Motor neuron (in vitro differentiated cells): ENCODE data around the gene RBP4. TPM values are rescaled to one million over a fixed set of nuclear protein-coding genes. Genes with fewer than 3 reads are reported as not detected.

Source experiments
- ATAC-seq, 8 experiments: fragments of 200-7000 bp; cut with Tn5 transposase; replicated peaks in 6 of 8; 2 replicates each; pipeline ENCODE4 v1.8.0; 2021; ENCODE audit warnings: mild to moderate bottlenecking in 8 of 8, moderate library complexity in 8 of 8
- H3K27ac ChIP-seq, 2 donors: fragments of 250-450 bp; sonication (Bioruptor Pico); 2 replicates each; pipeline ENCODE4 v1.9.0; 2021; ENCODE audit warnings: antibody characterized with exemption in 2 of 2, mild to moderate bottlenecking in 2 of 2, moderate library complexity in 1 of 2
- H3K4me1 ChIP-seq, 2 donors: fragments of 250-450 bp; sonication (Bioruptor Pico); replicated peaks in 1 of 2; 2 replicates each; pipeline ENCODE4 v1.6.1; 2021; ENCODE audit warnings: antibody characterized with exemption in 2 of 2, mild to moderate bottlenecking in 2 of 2, moderate library complexity in 1 of 2
- H3K4me3 ChIP-seq, 5 donors: fragments of 250-450 bp; sonication (Bioruptor Pico); 2 replicates each; pipeline ENCODE4 v1.9.0; 2021; ENCODE audit warnings: antibody characterized with exemption in 5 of 5, mild to moderate bottlenecking in 5 of 5, moderate library complexity in 4 of 5
- WGBS, 10 experiments: fragments of 450-650 bp; shearing (Covaris generic); methylation state at CpG; one replicate each; pipeline ENCODE4 v1.0.0; 2022; 5-methylcytosine and 5-hydroxymethylcytosine counted together
- in situ Hi-C, 9 experiments: fragments of 400-800 bp; cut with MboI; loops; one replicate each; pipeline ENCODE4 v1.15.0; 2021; ENCODE audit warnings: low sequenced_read_pairs in 9 of 9, low pct_unique_long_range_greater_than_20kb in 2 of 9; ENCODE audit not compliant: unreplicated experiment in 9 of 9
- total RNA-seq, 8 experiments: library from RNA; unstranded; fragments of 300-600 nt; gene quantifications; 2 replicates each; pipeline versions ENCODE4 v1.2.3 to v1.2.4, GENCODE V29; 2022

The RBP4 gene
- total RNA-seq, 8 experiments from 2014 or later, result 0.32 to 26.0 (median 1.2) TPM; not detected in 2

DNA sequence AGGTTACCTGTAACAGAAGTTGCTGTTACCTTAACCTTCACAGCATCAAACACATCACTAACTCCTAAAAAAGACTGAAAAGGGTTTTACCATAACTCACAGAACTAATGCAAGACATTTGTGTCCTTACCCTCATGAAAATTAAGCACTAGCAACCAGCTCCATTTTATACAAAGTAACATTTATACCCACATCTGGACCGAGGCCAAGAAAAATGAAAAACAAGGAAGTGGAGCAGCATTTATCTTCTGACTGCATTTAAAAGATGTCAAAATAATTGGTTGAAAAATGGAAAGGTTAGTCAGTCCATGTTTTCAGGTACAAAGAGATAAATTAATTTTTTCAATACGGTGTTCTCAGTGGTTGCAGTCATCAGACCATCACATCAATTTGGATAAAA, 3.1 kb upstream of the RBP4 start:
- in situ Hi-C loops, result no loop called here
- ATAC-seq, result no peak
- WGBS, 10 experiments, result 0 to 93% (median 17%) methylated on average over 1 to 2 of the region's 2 CpGs; no CpG with 5 or more reads in 3 of the 10 experiments
- Histone ChIP-seq H3K4me3 (no peak overlapping the region), H3K4me1 (peaks cover 0 to 4% of the 10 kb centered on the region in 2 donors), H3K27ac (no peak overlapping the region)

DNA sequence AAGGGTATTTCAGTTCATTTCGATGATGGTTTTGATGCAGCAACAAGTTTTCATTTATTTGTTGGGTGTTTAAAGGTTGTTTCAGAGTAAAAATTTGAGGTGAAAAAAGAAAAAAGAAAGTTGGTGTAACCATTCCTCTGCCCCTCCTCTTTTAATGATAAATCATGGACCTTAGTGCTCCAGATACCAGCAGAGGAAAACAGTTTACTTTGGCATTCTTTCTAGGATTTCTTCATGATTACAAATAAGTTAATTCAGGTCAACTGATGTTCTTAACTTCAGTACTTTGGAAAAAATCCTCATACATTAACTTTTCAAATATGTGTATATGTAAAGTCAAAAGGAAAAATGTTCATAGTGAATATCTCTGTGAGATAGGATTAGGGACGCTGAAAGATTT, 2.0 kb upstream of the RBP4 start:
- in situ Hi-C loops, result no loop called here
- no peak for ATAC-seq
- no peak overlapping the region for H3K27ac ChIP-seq
- no peak overlapping the region for H3K4me3 ChIP-seq
- H3K4me1 ChIP-seq, result peaks cover 0 to 4% of the 10 kb centered on the region in 2 donors
- 60 to 100% (median 87%) methylated on average over 1 to 2 of the region's 2 CpGs; no CpG with 5 or more reads in 1 of the 10 experiments for WGBS, 10 experiments

DNA sequence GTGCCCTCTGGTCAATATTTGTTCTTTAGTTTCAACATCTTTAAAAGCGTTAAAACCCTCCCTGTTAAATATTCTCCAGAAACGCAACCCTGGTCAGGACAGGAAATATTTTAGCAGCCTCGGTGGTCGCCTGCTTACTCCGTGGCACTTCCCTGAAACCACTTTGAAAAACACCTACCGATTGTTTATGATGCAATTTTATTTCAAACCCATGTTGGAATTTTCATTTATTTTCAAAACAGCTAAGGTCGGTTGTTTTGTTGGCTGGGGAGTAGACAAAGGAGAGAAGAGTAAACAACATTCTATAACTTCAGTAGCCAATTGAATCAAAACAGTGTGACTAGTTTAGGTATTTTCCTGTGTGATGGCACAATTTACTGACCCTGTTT, 733 bp upstream of the RBP4 start:
- in situ Hi-C loops, result no loop called here
- H3K4me3 ChIP-seq, result no peak overlapping the region
- ATAC-seq, result no peak

DNA sequence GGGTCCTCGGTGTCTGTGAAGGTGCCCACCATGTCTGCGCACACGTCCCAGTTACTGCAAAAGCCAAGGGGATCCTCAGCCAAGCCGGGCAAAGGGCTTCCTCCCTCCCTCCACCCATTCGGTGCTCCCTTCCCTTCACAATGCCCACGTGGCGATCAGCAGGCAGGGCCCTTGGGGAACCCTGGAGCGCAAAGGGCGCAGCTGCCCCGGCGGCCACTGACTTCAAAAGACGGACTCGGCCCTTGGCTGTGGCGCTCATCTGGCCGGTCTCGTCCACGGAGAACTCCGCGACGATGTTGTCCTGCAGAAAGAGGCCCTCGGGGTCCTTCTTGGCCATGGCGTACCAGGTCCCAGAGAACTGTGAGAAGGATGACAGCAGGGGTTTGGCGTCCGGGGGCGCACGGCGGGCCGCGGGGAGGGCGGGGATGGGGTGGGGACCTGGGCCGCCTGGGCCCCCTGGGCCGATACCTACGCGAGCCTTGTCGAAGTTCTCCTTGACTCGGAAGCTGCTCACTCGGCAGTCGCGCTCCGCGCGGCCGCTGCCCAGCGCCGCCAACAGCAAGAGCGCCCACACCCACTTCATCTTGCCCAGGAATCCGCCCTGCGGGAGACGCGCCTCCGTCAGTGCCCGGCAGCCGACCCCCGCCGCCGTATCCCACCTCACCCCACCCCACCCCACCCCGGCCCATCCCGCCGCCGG, 439 bp downstream of the RBP4 start:
- Histone ChIP-seq H3K4me3 (peak overlapping the region; percentile 32 to 37 (median 35)), H3K27ac (no peak overlapping the region), H3K4me1 (peaks cover 0 to 4% of the 10 kb centered on the region in 2 donors)
- ATAC-seq, result peak in 7 of 8 experiments; percentile 40 to 90 (median 66)
- 3 to 60% (median 21%) methylated on average over 1 to 12 of the region's 60 CpGs; no CpG with 5 or more reads in 6 of the 10 experiments for WGBS, 10 experiments
- in situ Hi-C loops, result no loop called here

More for the DNA sequence above, 733 bp upstream of the RBP4 start:
- Histone ChIP-seq H3K27ac (no peak overlapping the region), H3K4me1 (peaks cover 0 to 4% of the 10 kb centered on the region in 2 donors)
- 0 to 24% (median 13%) methylated on average over 1 to 7 of the region's 7 CpGs; no CpG with 5 or more reads in 1 of the 10 experiments for WGBS, 10 experiments

DNA sequence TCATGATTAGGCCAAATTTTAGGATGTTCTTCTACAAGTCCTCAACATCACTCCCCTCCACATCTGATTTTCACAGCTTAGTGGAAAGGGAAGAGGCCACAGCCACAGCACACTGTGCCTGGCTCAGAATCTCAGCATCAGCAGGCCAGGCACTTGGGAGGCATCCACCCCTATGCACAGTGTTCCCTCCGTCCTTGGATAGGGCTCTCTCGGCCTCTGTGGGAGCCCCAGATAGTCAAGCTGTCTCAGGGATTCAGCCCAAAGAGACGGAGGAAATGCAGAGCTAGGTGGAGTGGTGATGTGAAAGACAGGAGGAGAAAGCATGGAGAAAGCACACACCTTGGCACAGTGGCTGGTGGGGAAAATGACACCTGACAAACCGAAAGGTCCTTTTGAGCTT, 1.3 kb downstream of the RBP4 start:
- no peak for ATAC-seq
- Histone ChIP-seq H3K27ac (no peak overlapping the region), H3K4me1 (peaks cover 0 to 4% of the 10 kb centered on the region in 2 donors), H3K4me3 (no peak overlapping the region)
- 46 to 93% (median 82%) methylated on average over 2 to 3 of the region's 4 CpGs; no CpG with 5 or more reads in 6 of the 10 experiments for WGBS, 10 experiments
- in situ Hi-C loops, result no loop called here

DNA sequence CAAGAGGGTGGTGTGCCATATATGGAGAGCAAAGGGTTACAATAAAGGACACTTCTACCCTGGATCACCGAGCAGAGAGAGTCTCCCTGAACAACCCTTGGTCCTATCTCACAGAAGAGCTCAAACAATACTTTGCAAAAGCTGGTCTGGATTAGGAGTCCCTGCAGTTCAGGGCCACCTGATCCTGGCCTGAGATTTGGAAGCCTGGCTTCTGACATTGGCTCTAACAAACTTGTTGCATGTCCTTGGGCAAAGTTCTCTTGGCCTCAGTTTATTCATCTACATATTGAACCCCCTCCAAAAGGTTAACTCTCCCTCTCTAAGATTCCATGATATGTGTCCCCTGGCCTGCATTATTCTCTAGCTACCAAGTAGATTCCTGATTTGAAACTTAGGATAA, 1.7 kb downstream of the RBP4 start:
- ATAC-seq, result no peak
- Histone ChIP-seq H3K4me3 (no peak overlapping the region), H3K4me1 (peaks cover 0 to 4% of the 10 kb centered on the region in 2 donors), H3K27ac (no peak overlapping the region)
- 0 to 80% (median 40%) methylated on average over 1 of the region's 1 CpG; no CpG with 5 or more reads in 5 of the 10 experiments for WGBS, 10 experiments
- in situ Hi-C loops, result no loop called here

DNA sequence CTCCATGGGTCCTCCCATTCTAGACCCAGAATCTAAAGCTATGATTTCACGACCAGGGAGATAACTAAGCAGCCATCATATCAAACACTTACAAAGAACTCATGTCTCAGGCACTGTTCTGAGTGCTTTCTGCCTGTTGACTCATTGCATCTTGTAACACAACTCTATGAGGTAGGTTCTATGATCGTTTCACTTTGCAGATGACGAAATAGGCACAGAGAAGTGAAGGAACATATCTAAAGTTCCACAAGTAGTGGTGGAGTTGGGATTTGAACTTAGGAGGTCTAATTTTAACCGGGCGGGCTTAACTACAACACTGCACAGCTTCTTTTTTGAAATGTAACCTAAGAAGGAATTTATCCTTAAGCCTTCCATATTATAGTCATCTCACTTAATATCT, 2.9 kb downstream of the RBP4 start:
- WGBS, 10 experiments, result 64 to 100% (median 94%) methylated on average over 2 to 4 of the region's 5 CpGs; no CpG with 5 or more reads in 2 of the 10 experiments
- no peak for ATAC-seq
- H3K4me1 ChIP-seq, result peaks cover 0 to 4% of the 10 kb centered on the region in 2 donors
- in situ Hi-C loops, result no loop called here
- no peak overlapping the region for H3K4me3 ChIP-seq
- no peak overlapping the region for H3K27ac ChIP-seq

DNA sequence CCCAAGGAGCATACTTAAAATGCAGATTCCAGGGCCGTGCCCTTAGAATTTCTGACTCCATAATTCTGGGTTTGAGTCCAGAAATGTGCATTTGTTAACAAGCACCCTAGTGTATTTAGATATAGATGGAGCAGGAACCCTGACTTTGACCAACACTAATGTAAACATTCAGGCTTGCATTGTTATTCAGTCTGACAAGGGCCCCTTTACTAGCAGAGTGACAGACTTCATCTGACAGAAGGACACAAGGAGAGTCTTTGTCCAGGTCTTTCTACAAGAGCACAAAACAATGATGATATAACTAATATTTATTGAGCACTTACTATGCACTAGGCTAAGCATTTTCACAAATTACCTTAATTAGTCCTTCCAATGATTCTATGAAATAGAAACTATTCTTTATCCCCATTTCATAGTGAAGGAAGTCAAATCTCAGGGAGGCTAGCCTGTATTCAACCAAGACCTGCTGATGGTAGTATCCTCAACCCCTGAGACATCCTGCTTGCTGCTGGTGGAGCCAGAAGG, 3.9 kb downstream of the RBP4 start:
- WGBS, 10 experiments, result 0 to 100% (median 86%) methylated on average over 1 of the region's 1 CpG; no CpG with 5 or more reads in 5 of the 10 experiments

DNA sequence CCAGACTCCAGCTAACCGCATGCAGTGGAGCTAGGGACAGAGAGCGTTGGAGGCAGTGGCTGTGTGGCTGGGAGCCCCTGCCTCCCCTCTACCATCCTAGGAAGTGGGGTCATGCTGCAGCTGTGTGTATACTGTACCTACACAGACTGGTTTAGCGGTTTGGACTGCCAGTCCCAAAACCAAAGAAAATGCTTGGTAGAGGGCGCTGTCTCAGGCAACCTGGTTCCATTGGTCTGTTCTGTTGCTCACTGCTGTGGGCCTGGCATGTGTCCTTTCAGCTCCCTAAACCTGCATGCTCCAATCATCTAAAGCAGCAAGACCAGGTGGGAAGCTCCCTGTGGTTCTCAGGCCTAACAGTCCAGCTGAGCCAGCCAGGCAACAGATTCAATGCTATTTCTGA, 4.5 kb downstream of the RBP4 start:
- peaks cover 0 to 3% of the 10 kb centered on the region in 2 donors for H3K4me1 ChIP-seq
- in situ Hi-C loops, result no loop called here
- no peak overlapping the region for H3K4me3 ChIP-seq
- H3K27ac ChIP-seq, result no peak overlapping the region
- no peak for ATAC-seq
- 78 to 100% (median 100%) methylated on average over 1 to 2 of the region's 4 CpGs; no CpG with 5 or more reads in 4 of the 10 experiments for WGBS, 10 experiments

More for the DNA sequence above, 3.9 kb downstream of the RBP4 start:
- no peak for ATAC-seq
- H3K4me3 ChIP-seq, result no peak overlapping the region
- in situ Hi-C loops, result no loop called here
- no peak overlapping the region for H3K27ac ChIP-seq
- peaks cover 0 to 4% of the 10 kb centered on the region in 2 donors for H3K4me1 ChIP-seq

DNA sequence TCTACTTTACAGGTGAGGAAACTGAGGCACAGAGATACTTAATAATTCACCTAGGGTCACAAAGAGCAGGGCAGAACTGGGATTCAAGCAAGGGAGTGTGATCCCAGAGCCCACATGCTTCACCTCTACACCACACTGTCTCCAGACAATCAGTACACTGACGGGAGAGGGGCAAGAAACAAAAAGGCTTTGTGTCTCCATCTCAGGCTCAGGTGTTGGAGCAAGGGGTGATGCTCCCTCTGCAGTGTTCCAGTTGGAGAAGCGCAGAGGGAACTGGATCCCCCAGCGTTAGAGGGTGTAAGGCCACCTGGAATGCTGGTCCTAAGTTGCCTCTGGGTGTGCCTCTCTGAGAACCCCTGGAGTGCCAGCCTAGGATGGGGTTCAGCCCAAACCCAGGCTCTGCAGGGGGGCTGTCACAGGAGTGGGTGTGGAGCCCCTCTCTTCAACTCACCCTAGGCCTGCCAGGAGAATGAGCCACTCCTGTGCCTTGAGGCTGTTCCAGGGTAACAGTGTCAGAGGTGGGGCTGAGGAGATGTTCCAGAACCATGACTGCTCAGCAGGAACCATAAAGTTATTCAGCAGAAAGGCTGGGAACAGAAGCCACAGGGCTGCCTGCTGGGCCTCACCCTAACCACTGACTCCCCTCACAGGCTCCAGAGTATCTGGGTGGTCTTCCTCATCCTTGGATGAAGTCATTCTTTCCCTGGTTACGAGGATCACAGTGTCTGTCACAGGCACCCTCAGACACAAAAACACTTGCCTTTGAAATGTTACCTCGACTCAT, 5.5 kb downstream of the RBP4 start:
- no peak overlapping the region for H3K27ac ChIP-seq
- peak in 2 of 8 experiments; percentile 84 to 85 for ATAC-seq
- H3K4me1 ChIP-seq, result no peaks in the 10 kb centered on the region
- in situ Hi-C loops, result no loop called here
- H3K4me3 ChIP-seq, result no peak overlapping the region
- 0 to 100% (median 76%) methylated on average over 1 to 4 of the region's 5 CpGs; no CpG with 5 or more reads in 2 of the 10 experiments for WGBS, 10 experiments

DNA sequence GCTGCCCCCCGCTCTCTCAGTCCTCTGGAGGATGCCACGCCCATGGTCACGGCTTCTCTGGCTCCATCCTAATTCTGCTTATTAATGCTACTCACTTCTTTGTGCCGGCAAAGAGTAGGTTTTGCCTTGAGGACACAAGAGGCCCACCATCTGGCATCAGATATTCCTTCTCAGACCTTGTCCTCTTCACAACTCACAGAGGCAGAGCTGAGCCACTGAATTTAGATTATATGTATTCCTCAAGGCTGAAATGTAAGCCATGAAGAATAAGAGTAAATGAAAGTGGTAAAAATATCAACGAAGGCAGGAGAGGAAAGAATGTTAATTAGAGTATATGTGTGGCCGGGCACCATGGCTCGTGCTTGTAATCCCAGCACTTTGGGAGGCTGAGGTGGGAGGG, 6.5 kb downstream of the RBP4 start:
- no peaks in the 10 kb centered on the region for H3K4me1 ChIP-seq
- 17 to 93% (median 82%) methylated on average over 2 to 6 of the region's 7 CpGs; no CpG with 5 or more reads in 1 of the 10 experiments for WGBS, 10 experiments
- H3K27ac ChIP-seq, result no peak overlapping the region
- in situ Hi-C loops, result no loop called here
- no peak for ATAC-seq
- H3K4me3 ChIP-seq, result no peak overlapping the region

DNA sequence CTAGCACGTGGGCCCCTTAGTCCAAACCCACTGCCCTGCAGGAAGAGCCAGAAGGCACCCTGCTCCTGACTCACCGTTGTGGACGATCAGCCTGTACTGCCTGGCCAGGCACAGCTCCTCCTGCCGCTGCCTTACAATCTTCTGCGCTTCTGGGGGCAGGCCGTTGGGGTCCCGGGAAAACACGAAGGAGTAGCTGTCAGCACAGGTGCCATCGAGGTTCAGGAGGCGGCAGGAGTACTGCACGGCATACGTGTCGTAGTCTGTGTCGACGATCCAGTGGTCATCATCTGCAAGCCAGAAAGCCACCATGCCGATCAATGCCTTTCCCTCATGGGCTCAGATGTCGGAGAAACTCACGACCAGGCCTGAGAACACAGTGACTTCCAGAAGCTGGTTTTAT, 7.3 kb downstream of the RBP4 start:
- H3K27ac ChIP-seq, result no peak overlapping the region
- H3K4me3 ChIP-seq, result no peak overlapping the region
- in situ Hi-C loops, result no loop called here
- no peak for ATAC-seq
- WGBS, 10 experiments, result 60 to 100% (median 84%) methylated on average over 2 to 10 of the region's 18 CpGs; no CpG with 5 or more reads in 3 of the 10 experiments
- no peaks in the 10 kb centered on the region for H3K4me1 ChIP-seq

DNA sequence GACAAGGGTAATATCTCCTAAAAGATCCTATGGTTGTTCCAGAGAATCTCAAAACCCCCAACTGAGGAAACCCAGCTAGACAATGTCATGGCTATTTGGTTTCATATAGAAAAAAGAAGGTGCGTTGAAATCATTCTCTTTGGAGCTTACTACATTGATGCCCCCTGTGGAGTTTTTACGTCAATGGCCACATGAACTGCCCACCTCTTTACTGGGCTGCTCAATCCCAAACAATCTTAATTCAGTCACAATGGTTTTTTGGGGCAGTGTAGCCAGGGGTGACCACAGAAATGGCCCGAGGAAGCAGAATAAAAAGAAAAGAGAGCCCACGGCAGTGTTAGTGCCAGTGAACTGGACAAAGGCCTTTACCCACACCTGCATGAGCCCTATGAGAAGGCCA, 7.8 kb downstream of the RBP4 start:
- no peak overlapping the region for H3K4me3 ChIP-seq
- no peak overlapping the region for H3K27ac ChIP-seq
- in situ Hi-C loops, result no loop called here
- H3K4me1 ChIP-seq, result no peaks in the 10 kb centered on the region
- 70 to 100% (median 83%) methylated on average over 1 to 4 of the region's 4 CpGs; no CpG with 5 or more reads in 3 of the 10 experiments for WGBS, 10 experiments
- ATAC-seq, result no peak
